Measurements from ENCODE around the gene NES.

DNA sequence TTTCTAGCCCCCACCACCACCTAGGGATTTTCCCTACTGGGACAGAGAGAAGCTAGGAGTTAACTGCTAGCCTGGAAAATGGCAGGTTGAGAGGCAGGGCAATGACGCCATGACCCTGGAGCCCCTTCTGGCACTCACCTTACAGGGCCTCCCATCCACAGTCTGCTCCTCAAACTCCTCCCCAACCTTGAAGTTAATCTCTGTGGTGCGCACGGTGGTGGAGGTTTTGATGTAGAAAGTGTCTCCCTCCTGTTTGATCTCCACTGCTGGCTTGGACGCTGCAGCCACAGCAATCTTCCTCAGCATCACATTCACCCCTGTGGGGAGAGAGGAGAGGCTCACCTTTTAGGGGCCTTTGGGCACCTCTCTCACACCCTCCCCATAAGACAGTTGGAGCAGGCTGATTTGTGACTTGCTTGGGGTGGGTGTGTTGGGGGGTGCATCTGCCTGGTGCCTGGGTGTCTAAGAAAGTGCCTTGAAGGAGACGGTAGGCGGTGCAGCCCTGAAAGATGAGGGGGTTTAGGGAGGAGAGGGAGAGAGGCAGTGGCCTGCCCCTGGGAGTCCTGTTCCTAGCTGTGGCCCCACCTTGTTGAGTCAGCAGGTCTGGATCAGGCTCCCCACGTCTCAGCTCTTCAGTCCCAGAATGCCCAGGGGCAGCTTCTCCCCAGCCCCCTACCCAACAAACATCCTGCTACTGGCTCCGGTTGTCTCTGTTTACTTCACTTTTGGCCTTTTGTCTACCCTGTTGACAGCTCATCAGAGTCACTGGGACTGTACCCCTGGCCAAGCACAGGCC lies 23.7 kb upstream of the NES start:
- TF ChIP-seq, protein P1, sequence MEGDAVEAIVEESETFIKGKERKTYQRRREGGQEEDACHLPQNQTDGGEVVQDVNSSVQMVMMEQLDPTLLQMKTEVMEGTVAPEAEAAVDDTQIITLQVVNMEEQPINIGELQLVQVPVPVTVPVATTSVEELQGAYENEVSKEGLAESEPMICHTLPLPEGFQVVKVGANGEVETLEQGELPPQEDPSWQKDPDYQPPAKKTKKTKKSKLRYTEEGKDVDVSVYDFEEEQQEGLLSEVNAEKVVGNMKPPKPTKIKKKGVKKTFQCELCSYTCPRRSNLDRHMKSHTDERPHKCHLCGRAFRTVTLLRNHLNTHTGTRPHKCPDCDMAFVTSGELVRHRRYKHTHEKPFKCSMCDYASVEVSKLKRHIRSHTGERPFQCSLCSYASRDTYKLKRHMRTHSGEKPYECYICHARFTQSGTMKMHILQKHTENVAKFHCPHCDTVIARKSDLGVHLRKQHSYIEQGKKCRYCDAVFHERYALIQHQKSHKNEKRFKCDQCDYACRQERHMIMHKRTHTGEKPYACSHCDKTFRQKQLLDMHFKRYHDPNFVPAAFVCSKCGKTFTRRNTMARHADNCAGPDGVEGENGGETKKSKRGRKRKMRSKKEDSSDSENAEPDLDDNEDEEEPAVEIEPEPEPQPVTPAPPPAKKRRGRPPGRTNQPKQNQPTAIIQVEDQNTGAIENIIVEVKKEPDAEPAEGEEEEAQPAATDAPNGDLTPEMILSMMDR (IDR thresholded peaks at IDR 0.05), result no peak
- TF ChIP-seq POLR2A (IDR thresholded peaks at IDR 0.05), result no peak

Measured in heart left ventricle (tissue), 13 donors.